Measurements from ENCODE around the gene SERPINB8.
"Not testable (repeated sequence)": the region's sequence is repeated elsewhere in the genome, so short reads cannot be mapped to it uniquely, and the experiment has no call there.

SERPINB8 gene

GRCh38 chr18:63969942-63970808, at the start of gene SERPINB8:
Gene SERPINB8 (plus strand): TSS chr18:63970081. CDS start chr18:63978309, 8,228 bp downstream.
- Histone ChIP-seq H3K4me1 (ENCODE audit: control insufficient read depth, insufficient read depth, low read length) (peaks cover 21% of the 10 kb centered on the region), H3K9me3 (ENCODE audit: control insufficient read depth, low read length) (no peaks in the 10 kb centered on the region), H3K9ac (ENCODE audit: low read length) (peak within 1 kb of the TSS; percentile 92), H3K27me3 (replicated peaks; ENCODE audit: control insufficient read depth, insufficient read depth, low read length) (no peaks in the 10 kb centered on the region), H3K4me3 (ENCODE audit: low read length) (peak within 1 kb of the TSS; percentile 92), H3K36me3 (ENCODE audit: control insufficient read depth, insufficient read depth, low read length, severe bottlenecking) (no peaks in the 10 kb centered on the region)
- DNase-seq (ENCODE audit: low read depth): peak; percentile 99

GRCh38 chr18:63922049-63922448, 47.8 kb upstream of the SERPINB8 start:
- no peaks in the 10 kb centered on the region for H3K36me3 ChIP-seq (ENCODE audit: control insufficient read depth, insufficient read depth, low read length, severe bottlenecking)
- H3K9me3 ChIP-seq (ENCODE audit: control insufficient read depth, low read length): no peaks in the 10 kb centered on the region
- H3K4me3 ChIP-seq (ENCODE audit: low read length): no peak overlapping the region
- H3K9ac ChIP-seq (ENCODE audit: low read length): no peak overlapping the region
- DNase-seq (ENCODE audit: low read depth): no peak
- no peaks in the 10 kb centered on the region for H3K4me1 ChIP-seq (ENCODE audit: control insufficient read depth, insufficient read depth, low read length)
- H3K27me3 ChIP-seq (replicated peaks; ENCODE audit: control insufficient read depth, insufficient read depth, low read length): no peaks in the 10 kb centered on the region

GRCh38 chr18:63924551-63924950, 45.3 kb upstream of the SERPINB8 start:
- H3K4me3 ChIP-seq (ENCODE audit: low read length): no peak overlapping the region
- no peaks in the 10 kb centered on the region for H3K4me1 ChIP-seq (ENCODE audit: control insufficient read depth, insufficient read depth, low read length)

GRCh38 chr18:63928331-63928730, 41.5 kb upstream of the SERPINB8 start:
- no peak for DNase-seq (ENCODE audit: low read depth)
- Histone ChIP-seq H3K27me3 (replicated peaks; ENCODE audit: control insufficient read depth, insufficient read depth, low read length) (no peaks in the 10 kb centered on the region), H3K9ac (ENCODE audit: low read length) (no peak overlapping the region), H3K4me3 (ENCODE audit: low read length) (no peak overlapping the region), H3K9me3 (ENCODE audit: control insufficient read depth, low read length) (no peaks in the 10 kb centered on the region), H3K4me1 (ENCODE audit: control insufficient read depth, insufficient read depth, low read length) (no peaks in the 10 kb centered on the region), H3K36me3 (ENCODE audit: control insufficient read depth, insufficient read depth, low read length, severe bottlenecking) (no peaks in the 10 kb centered on the region)

More at GRCh38 chr18:63924551-63924950, 45.3 kb upstream of the SERPINB8 start:
- Histone ChIP-seq H3K9me3 (ENCODE audit: control insufficient read depth, low read length) (no peaks in the 10 kb centered on the region), H3K27me3 (replicated peaks; ENCODE audit: control insufficient read depth, insufficient read depth, low read length) (no peaks in the 10 kb centered on the region), H3K9ac (ENCODE audit: low read length) (no peak overlapping the region), H3K36me3 (ENCODE audit: control insufficient read depth, insufficient read depth, low read length, severe bottlenecking) (no peaks in the 10 kb centered on the region)
- DNase-seq (ENCODE audit: low read depth): peak; percentile 40

GRCh38 chr18:63929369-63929768, 40.5 kb upstream of the SERPINB8 start:
- H3K9me3 ChIP-seq (ENCODE audit: control insufficient read depth, low read length); H3K4me1 ChIP-seq (ENCODE audit: control insufficient read depth, insufficient read depth, low read length); H3K9ac ChIP-seq (ENCODE audit: low read length); H3K36me3 ChIP-seq (ENCODE audit: control insufficient read depth, insufficient read depth, low read length, severe bottlenecking); H3K27me3 ChIP-seq (replicated peaks; ENCODE audit: control insufficient read depth, insufficient read depth, low read length); H3K4me3 ChIP-seq (ENCODE audit: low read length); DNase-seq (ENCODE audit: low read depth): not testable (repeated sequence)

- H3K36me3 ChIP-seq (ENCODE audit: control insufficient read depth, insufficient read depth, low read length, severe bottlenecking): no peaks in the 10 kb centered on the region
- no peak overlapping the region for H3K4me3 ChIP-seq (ENCODE audit: low read length)
- H3K27me3 ChIP-seq (replicated peaks; ENCODE audit: control insufficient read depth, insufficient read depth, low read length): no peaks in the 10 kb centered on the region
- no peaks in the 10 kb centered on the region for H3K4me1 ChIP-seq (ENCODE audit: control insufficient read depth, insufficient read depth, low read length)
- no peaks in the 10 kb centered on the region for H3K9me3 ChIP-seq (ENCODE audit: control insufficient read depth, low read length)
- H3K9ac ChIP-seq (ENCODE audit: low read length): no peak overlapping the region
- no peak for DNase-seq (ENCODE audit: low read depth)
These were observed 39.0 kb upstream of the SERPINB8 start for GRCh38 chr18:63930773-63931354.

- no peaks in the 10 kb centered on the region for H3K27me3 ChIP-seq (replicated peaks; ENCODE audit: control insufficient read depth, insufficient read depth, low read length)
- H3K9me3 ChIP-seq (ENCODE audit: control insufficient read depth, low read length): no peaks in the 10 kb centered on the region
- no peaks in the 10 kb centered on the region for H3K4me1 ChIP-seq (ENCODE audit: control insufficient read depth, insufficient read depth, low read length)
- peak overlapping the region; percentile 82 for H3K4me3 ChIP-seq (ENCODE audit: low read length)
- peak overlapping the region; percentile 66 for H3K9ac ChIP-seq (ENCODE audit: low read length)
- DNase-seq (ENCODE audit: low read depth): peak; percentile 90
- no peaks in the 10 kb centered on the region for H3K36me3 ChIP-seq (ENCODE audit: control insufficient read depth, insufficient read depth, low read length, severe bottlenecking)
These were observed 33.5 kb upstream of the SERPINB8 start for GRCh38 chr18:63936156-63936931.

GRCh38 chr18:63936932-63937393, 32.9 kb upstream of the SERPINB8 start:
- Histone ChIP-seq H3K27me3 (replicated peaks; ENCODE audit: control insufficient read depth, insufficient read depth, low read length) (no peaks in the 10 kb centered on the region), H3K36me3 (ENCODE audit: control insufficient read depth, insufficient read depth, low read length, severe bottlenecking) (no peaks in the 10 kb centered on the region), H3K4me3 (ENCODE audit: low read length) (peak overlapping the region; percentile 82), H3K9me3 (ENCODE audit: control insufficient read depth, low read length) (no peaks in the 10 kb centered on the region), H3K4me1 (ENCODE audit: control insufficient read depth, insufficient read depth, low read length) (no peaks in the 10 kb centered on the region), H3K9ac (ENCODE audit: low read length) (peak overlapping the region; percentile 66)
- DNase-seq (ENCODE audit: low read depth): no peak

- no peaks in the 10 kb centered on the region for H3K36me3 ChIP-seq (ENCODE audit: control insufficient read depth, insufficient read depth, low read length, severe bottlenecking)
- no peaks in the 10 kb centered on the region for H3K9me3 ChIP-seq (ENCODE audit: control insufficient read depth, low read length)
- DNase-seq (ENCODE audit: low read depth): no peak
- no peak overlapping the region for H3K4me3 ChIP-seq (ENCODE audit: low read length)
- no peaks in the 10 kb centered on the region for H3K27me3 ChIP-seq (replicated peaks; ENCODE audit: control insufficient read depth, insufficient read depth, low read length)
- H3K9ac ChIP-seq (ENCODE audit: low read length): no peak overlapping the region
- H3K4me1 ChIP-seq (ENCODE audit: control insufficient read depth, insufficient read depth, low read length): no peaks in the 10 kb centered on the region
These were observed 29.9 kb upstream of the SERPINB8 start for GRCh38 chr18:63940008-63940407.

- not testable (repeated sequence) for H3K4me1 ChIP-seq (ENCODE audit: control insufficient read depth, insufficient read depth, low read length); H3K36me3 ChIP-seq (ENCODE audit: control insufficient read depth, insufficient read depth, low read length, severe bottlenecking); H3K4me3 ChIP-seq (ENCODE audit: low read length); H3K9me3 ChIP-seq (ENCODE audit: control insufficient read depth, low read length); H3K9ac ChIP-seq (ENCODE audit: low read length); DNase-seq (ENCODE audit: low read depth); H3K27me3 ChIP-seq (replicated peaks; ENCODE audit: control insufficient read depth, insufficient read depth, low read length)
These were observed 29.3 kb upstream of the SERPINB8 start for GRCh38 chr18:63940543-63941050.

All from adipocyte (in vitro differentiated cells).